GM18508 (cell line): ENCODE results near the gene KIAA1217.

Experiments
- ATAC-seq: cut with Tn5 transposase; IDR thresholded peaks from one replicate; pipeline ENCODE4 v1.9.1; 2021; ENCODE audit warnings: moderate number of reproducible peaks; ENCODE audit not compliant: insufficient read depth, unreplicated experiment

Gene KIAA1217

GRCh38 chr10:24518981-24519597 is 310.2 kb downstream of the KIAA1217 start:
- no peak for ATAC-seq

GRCh38 chr10:24519950-24520349 is 311.0 kb downstream of the KIAA1217 start:
- ATAC-seq: no peak

GRCh38 chr10:24524314-24524713 is 315.4 kb downstream of the KIAA1217 start:
- no peak for ATAC-seq

- ATAC-seq: no peak
These were observed 317.2 kb downstream of the KIAA1217 start for GRCh38 chr10:24526085-24526649.

GRCh38 chr10:24528946-24529345 is 320.0 kb downstream of the KIAA1217 start:
- no peak for ATAC-seq

- ATAC-seq: no peak
These were observed 322.5 kb downstream of the KIAA1217 start for GRCh38 chr10:24531439-24531838.

- no peak for ATAC-seq
These were observed 325.0 kb downstream of the KIAA1217 start for GRCh38 chr10:24533981-24534380.

GRCh38 chr10:24536636-24537035 is 327.7 kb downstream of the KIAA1217 start:
- no peak for ATAC-seq

- ATAC-seq: no peak
These were observed 332.4 kb downstream of the KIAA1217 start for GRCh38 chr10:24541239-24541753.

- ATAC-seq: no peak
These were observed 333.7 kb downstream of the KIAA1217 start for GRCh38 chr10:24542314-24543270.

GRCh38 chr10:24544776-24545175 is 335.8 kb downstream of the KIAA1217 start:
- ATAC-seq: no peak

- ATAC-seq: no peak
These were observed 336.6 kb downstream of the KIAA1217 start for GRCh38 chr10:24545585-24545984.

GRCh38 chr10:24550680-24551079 is 341.7 kb downstream of the KIAA1217 start:
- ATAC-seq: no peak

- no peak for ATAC-seq
These were observed 342.2 kb downstream of the KIAA1217 start for GRCh38 chr10:24551161-24551560.

- no peak for ATAC-seq
These were observed 343.5 kb downstream of the KIAA1217 start for GRCh38 chr10:24552346-24553016.

GRCh38 chr10:24553051-24553612 is 344.2 kb downstream of the KIAA1217 start:
- no peak for ATAC-seq

GRCh38 chr10:24554036-24554435 is 345.1 kb downstream of the KIAA1217 start:
- no peak for ATAC-seq

GRCh38 chr10:24556126-24556749 is 347.3 kb downstream of the KIAA1217 start:
- no peak for ATAC-seq
